Measurements from ENCODE around the gene SHLD1.

The SHLD1 gene

DNA sequence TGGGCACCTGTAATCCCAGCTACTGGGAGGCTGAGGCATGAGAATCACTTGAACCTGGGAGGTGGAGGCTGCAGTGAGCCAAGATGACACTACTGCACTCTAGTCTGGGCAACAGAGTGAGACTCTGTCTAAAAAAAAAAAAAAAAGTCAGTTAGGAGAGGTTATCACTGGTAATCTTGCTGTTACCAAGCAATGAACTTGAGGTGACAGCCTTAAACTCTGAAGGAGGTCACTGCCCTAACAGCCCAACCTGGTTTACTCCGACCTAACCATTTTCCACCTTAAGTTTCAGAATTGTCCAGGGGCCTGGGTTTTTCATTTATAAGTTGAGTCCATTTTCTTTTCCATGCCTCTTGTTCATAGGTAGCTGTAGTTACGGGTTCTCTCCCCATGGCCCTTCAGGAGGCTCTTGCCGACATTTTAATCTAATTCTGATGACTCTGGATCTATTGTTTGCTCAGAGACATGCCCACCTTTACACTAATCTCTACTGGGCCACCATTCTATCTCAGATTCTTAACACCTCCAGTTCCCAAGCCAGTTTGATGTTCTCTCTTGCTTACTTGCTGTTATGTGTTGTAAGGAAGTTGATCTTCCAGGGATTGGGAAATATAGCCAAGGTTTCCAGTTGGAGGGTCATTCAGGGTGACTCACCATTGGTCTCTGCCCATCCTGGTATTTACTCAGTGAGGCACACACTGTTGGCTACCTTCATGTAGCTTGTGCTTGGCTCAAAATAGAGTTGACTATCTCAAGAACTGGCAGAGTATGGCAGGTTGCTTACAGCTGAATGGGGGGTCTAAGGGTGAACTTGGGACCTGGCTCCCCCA is 29.1 kb downstream of the SHLD1 start:
- in situ Hi-C loops (cut with MboI; ENCODE audit: low sequenced_read_pairs), result no loop called here

- in situ Hi-C loops (cut with MboI; ENCODE audit: low sequenced_read_pairs), result loop anchor here (10.0 kb wide), 1 partner anchor 216 kb away; no protein-coding TSS in a partner anchor
These were observed 30.6 kb downstream of the SHLD1 start for GRCh38 chr20:5780846-5781217.

DNA sequence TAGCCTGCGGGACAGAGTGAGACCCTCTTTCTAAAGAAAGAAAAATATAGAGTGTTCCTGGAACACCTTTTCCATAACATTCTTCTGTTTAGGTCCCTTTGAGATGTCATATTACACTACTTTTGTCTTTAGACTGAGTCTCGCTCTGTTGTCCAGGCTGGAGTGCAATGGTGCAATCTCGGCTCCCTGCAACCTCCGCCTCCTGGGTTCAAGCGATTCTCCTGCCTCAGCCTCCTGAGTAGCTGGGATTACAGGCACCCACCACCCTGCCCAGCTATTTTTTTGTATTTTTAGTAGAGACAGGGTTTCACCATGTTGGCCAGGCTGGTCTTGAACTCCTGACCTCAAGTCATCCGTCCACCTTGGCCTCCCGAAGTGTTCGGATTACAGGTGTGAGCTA is 31.2 kb downstream of the SHLD1 start:
- in situ Hi-C loops (cut with MboI; ENCODE audit: low sequenced_read_pairs), result loop anchor here (10.0 kb wide), 1 partner anchor 217 kb away; no protein-coding TSS in a partner anchor

DNA sequence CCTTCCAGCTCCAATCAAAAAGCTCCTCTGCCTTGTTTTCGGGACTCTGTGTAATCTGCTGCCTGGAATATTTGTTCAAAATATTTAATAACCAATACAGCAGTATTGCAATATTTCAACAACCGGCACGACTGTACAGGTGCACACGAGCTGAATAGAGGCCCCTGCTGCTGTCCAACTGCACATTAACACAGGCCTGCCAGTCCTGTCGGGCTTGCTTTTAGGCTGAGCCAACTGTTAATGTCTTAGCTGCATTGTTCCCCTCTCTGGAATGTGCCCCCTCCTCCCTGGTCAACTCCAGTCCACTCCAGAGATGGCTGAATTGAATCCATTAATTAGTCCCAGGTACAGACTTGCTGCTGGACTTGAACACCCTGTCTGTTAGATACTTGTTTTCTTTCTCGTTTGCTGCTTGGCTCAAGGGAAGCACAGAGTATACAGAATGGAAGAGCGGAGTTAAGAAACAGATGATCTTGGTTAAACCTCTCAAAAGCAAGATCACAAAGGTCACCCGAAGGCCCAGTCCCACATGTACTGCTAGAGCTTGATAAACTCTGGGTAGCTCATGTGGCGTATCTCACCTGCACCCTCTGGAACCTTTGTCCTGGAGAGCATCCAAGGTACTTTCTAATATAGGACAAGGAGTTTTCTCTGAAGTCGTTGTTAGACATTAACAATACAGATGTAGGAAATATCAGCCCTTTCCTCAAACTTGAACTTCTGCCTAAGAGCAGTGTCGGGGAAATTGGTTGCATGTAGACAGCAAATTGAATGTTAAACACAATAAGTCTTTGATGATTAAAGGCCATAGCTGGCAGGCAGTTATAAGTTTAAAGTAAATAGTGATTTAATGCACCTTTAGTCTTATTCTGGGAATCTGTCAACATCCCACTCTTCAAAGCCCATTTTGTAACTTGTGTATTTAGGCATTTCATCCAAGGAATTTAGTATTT is 31.9 kb downstream of the SHLD1 start:
- in situ Hi-C loops (cut with MboI; ENCODE audit: low sequenced_read_pairs), result loop anchor here (10.0 kb wide), 1 partner anchor 217 kb away; no protein-coding TSS in a partner anchor

DNA sequence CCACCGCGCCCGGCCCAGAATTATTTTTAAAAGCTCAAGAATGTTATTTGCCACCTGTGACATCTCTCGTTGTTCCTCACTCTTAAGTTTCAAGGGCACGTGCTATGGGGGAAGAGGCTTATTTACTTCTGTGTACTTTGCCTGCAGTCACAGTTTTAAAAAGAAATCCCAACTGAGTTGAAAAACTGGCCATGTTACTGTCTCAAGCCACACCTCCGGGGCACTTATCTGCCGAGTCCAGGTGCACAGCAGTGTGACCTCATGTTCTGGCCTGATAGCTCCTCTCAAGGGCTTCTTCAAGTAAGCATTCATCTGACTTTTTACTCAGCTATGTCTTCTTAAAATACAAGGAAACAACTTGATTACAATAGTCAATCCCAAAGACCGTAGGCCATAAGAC is 34.5 kb downstream of the SHLD1 start:
- in situ Hi-C loops (cut with MboI; ENCODE audit: low sequenced_read_pairs), result loop anchor here (10.0 kb wide), 1 partner anchor 220 kb away; no protein-coding TSS in a partner anchor

DNA sequence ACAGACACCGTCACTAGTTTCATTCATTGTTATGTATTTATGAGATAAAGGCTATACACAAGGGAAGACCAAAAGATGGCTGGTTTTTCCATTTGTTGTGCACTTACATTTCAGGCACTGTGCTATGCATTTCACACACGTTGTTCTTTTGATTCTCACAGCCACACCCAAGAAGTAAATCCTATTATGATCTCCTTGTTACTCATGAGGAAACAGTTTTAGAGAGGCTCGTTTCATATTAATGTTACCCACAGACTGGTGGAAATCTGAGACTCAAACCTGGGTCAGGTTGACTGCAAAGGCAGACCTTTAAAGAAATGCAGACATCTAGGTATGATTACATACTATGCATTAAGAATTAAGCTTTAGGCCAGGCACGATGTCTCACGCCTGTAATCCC is 34.9 kb downstream of the SHLD1 start:
- in situ Hi-C loops (cut with MboI; ENCODE audit: low sequenced_read_pairs), result loop anchor here (10.0 kb wide), 1 partner anchor 220 kb away; no protein-coding TSS in a partner anchor

GRCh38 chr20:5786930-5787795 is 37.0 kb downstream of the SHLD1 start:
- in situ Hi-C loops (cut with MboI; ENCODE audit: low sequenced_read_pairs), result loop anchor here (10.0 kb wide), 1 partner anchor 222 kb away; no protein-coding TSS in a partner anchor

GRCh38 chr20:5787796-5788165 is 37.6 kb downstream of the SHLD1 start:
- in situ Hi-C loops (cut with MboI; ENCODE audit: low sequenced_read_pairs), result loop anchor here (10.0 kb wide), 1 partner anchor 223 kb away; no protein-coding TSS in a partner anchor

- in situ Hi-C loops (cut with MboI; ENCODE audit: low sequenced_read_pairs), result loop anchor here (10.0 kb wide), 1 partner anchor 224 kb away; no protein-coding TSS in a partner anchor
These were observed 38.2 kb downstream of the SHLD1 start for GRCh38 chr20:5788385-5788895.

DNA sequence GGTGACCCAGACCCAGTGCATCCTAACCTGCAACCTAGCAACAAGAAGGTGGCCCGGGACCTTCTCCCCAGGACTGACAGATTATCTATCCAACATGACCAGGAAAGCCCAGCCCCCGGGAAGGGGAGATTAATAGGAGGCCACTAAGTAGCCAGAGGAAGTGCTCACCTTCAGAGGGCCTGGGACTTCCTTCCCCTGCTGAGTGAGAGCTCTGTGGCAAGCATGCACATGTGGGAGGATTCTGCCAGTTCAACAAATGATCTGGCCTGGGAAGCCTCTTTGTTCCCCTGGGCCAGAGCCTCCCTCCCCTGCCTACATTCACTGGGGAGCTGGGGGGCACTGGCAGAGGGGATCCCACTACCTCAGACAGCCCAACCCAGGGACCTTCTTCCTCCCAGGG is 39.6 kb downstream of the SHLD1 start:
- in situ Hi-C loops (cut with MboI; ENCODE audit: low sequenced_read_pairs), result loop anchor here (10.0 kb wide), 1 partner anchor 225 kb away; no protein-coding TSS in a partner anchor

- in situ Hi-C loops (cut with MboI; ENCODE audit: low sequenced_read_pairs), result no loop called here
These were observed 43.7 kb downstream of the SHLD1 start for GRCh38 chr20:5793916-5794315.

DNA sequence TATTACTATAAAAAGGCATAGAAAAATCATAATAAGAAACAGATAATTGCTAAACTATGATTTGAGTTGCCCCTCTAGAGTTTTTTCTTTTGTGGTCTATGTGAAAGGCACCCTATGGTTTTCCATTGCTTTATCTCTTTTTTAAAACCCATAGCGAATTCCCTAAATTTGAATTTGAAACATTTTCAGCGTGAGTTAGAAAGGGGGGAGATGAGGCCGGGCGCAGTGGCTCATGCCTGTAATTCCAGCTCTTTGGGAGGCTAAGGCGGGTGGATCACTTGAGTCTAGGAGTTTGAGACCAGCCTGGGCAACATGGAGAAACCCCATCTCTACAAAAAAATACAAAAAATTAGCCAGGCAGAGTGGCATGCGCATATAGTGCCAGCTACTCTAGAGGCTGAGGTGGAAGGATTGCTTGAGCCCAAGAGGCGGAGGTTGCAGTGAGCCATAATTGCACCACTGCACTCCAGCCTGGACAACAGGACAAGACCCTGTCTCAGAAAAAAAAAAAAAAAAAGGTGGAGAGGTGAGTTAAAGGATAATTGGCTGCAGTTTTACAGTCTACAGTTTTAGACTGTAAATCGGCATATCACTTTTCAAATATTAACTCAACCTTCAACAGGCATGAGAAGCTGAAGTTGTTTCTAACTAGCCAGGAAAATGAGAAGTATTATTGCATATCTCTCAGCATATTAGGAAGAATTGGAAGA is 46.3 kb downstream of the SHLD1 start:
- in situ Hi-C loops (cut with MboI; ENCODE audit: low sequenced_read_pairs), result no loop called here

GRCh38 chr20:5797165-5797564 is 47.0 kb downstream of the SHLD1 start:
- in situ Hi-C loops (cut with MboI; ENCODE audit: low sequenced_read_pairs), result no loop called here

DNA sequence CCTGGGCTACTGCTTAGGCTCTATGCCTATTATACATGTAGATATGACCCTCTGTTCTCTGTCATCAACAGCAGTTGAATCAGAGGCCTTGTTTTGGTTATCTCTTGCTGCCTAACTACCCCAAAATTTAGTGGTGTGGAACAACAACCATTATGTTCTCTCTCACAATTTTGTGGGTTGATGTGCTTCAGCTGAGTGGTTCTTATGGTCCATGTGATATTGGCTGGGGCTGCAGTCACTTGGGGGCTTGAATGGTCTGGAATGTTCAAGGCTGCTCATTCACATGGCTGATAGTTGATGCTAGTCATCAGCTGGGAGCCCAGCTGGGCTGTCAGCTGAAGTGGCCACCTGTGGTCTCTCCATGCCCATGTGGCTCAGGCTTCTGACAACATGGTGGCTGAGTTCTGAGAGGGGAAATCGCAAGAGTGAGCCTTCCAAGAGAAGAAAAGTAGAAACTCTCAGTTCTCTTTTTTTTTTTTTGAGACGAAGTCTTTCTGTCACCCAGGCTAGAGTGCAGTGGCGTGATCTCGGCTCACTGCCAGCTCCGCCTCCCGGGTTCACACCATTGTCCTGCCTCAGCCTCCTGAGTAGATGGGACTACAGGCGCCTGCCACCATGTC is 47.8 kb downstream of the SHLD1 start:
- in situ Hi-C loops (cut with MboI; ENCODE audit: low sequenced_read_pairs), result no loop called here

DNA sequence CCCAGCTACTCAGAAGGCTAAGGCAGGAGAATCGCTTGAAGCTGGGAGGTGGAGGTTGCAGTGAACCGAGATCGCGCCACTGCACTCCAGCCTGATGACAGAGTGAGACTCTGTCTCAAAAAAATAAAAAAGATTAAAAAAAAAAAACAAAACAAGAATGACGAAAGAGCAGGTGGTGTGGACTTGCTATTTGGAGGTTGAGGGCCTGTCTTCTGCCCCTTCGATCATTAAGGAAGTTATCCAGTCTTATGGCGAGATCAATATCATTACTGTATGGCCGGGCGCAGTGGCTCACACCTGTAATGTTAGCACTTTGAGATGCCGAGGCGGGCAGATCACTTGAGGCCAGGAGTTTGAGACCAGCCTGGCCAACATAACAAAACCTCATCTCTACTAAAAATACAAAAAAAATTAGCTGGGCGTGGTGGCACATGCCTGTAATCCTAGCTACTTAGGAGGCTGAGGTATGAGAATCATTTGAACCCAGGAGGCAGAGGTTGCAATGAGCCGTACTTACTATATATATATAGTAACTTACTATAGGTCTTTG is 53.6 kb downstream of the SHLD1 start:
- in situ Hi-C loops (cut with MboI; ENCODE audit: low sequenced_read_pairs), result loop anchor here (25.0 kb wide), 1 partner anchor 92 kb away; no protein-coding TSS in a partner anchor

- in situ Hi-C loops (cut with MboI; ENCODE audit: low sequenced_read_pairs), result loop anchor here (25.0 kb wide), 1 partner anchor 94 kb away; no protein-coding TSS in a partner anchor
These were observed 56.5 kb downstream of the SHLD1 start for GRCh38 chr20:5806457-5807263.

- in situ Hi-C loops (cut with MboI; ENCODE audit: low sequenced_read_pairs), result loop anchor here (25.0 kb wide), 1 partner anchor 95 kb away; no protein-coding TSS in a partner anchor
These were observed 57.2 kb downstream of the SHLD1 start for GRCh38 chr20:5807431-5807830.

- in situ Hi-C loops (cut with MboI; ENCODE audit: low sequenced_read_pairs), result loop anchor here (25.0 kb wide), 1 partner anchor 97 kb away; no protein-coding TSS in a partner anchor
These were observed 58.7 kb downstream of the SHLD1 start for GRCh38 chr20:5808901-5809300.

Measured in HL-60/S4 treated with retinoic acid at 250 ng/mL for 4 days and 3 days (cell line).